ENCODE measurements around the gene RNGTT.

- TF ChIP-seq CTCF (IDR thresholded peaks at IDR 0.05; ENCODE audit: poor library complexity) (no peak), EZH2phosphoT487 (IDR thresholded peaks at IDR 0.05; ENCODE audit: low read depth, severe bottlenecking, unreplicated experiment) (no peak)
Measured at GRCh38 chr6:88671624-88672023, 291.8 kb downstream of the RNGTT start.

Measured in hepatocyte (in vitro differentiated cells).